HEK293T (cell line): ENCODE results near the gene BCL11A.
A peak's percentile ranks its signal among the peaks of the same experiment; 100 is the strongest.

ENCODE experiments used
- CTCF ChIA-PET: fragments of 350-600 bp; formaldehyde crosslinking; extraction: SDS; loops from one replicate; lab custom pipeline; 2021; ENCODE audit warnings: antibody characterized with exemption, inconsistent platforms; lab: Yijun Ruan, JAX
- POLR2A ChIA-PET: fragments of 350-600 bp; formaldehyde crosslinking; extraction: SDS; loops from one replicate; lab custom pipeline; 2020; ENCODE audit warnings: antibody characterized with exemption, inconsistent platforms; lab: Yijun Ruan, JAX
- DNase-seq: peaks from one replicate; pipeline ENCODE4 v3.0.0; 2012; ENCODE audit warnings: mixed read lengths; ENCODE audit errors: extremely low spot score
- ARNT ChIP-seq: fragments of 450-650 bp; IDR thresholded peaks from 2 replicates; pipeline ENCODE4 v1.6.1; 2017; ENCODE audit warnings: mild to moderate bottlenecking
- BHLHE40 ChIP-seq: fragments of 450-650 bp; IDR thresholded peaks from 2 replicates; pipeline ENCODE4 v1.6.1; 2016; ENCODE audit warnings: mild to moderate bottlenecking, moderate library complexity, borderline replicate concordance
- CTBP1 ChIP-seq: fragments of 450-650 bp; IDR thresholded peaks from 2 replicates; pipeline ENCODE4 v1.6.1; 2016; ENCODE audit warnings: borderline replicate concordance
- ELF4 ChIP-seq: fragments of 450-650 bp; IDR thresholded peaks from 2 replicates; pipeline ENCODE4 v1.6.1; 2017; ENCODE audit warnings: antibody characterized with exemption
- FOXA1 ChIP-seq: fragments of 450-650 bp; IDR thresholded peaks from 2 replicates; pipeline ENCODE4 v1.6.1; 2016; ENCODE audit warnings: mild to moderate bottlenecking
- FOXK2 ChIP-seq: fragments of 450-650 bp; IDR thresholded peaks from 2 replicates; pipeline ENCODE4 v1.6.1; 2016; ENCODE audit warnings: mild to moderate bottlenecking
- FOXM1 ChIP-seq: fragments of 450-650 bp; IDR thresholded peaks from 2 replicates; pipeline ENCODE4 v1.6.1; 2017; ENCODE audit warnings: mild to moderate bottlenecking, borderline replicate concordance
- HDGF ChIP-seq: fragments of 450-650 bp; IDR thresholded peaks from 2 replicates; pipeline ENCODE4 v1.6.1; 2017; ENCODE audit warnings: antibody characterized with exemption, borderline replicate concordance
- L3MBTL2 ChIP-seq: fragments of 450-650 bp; conservative IDR thresholded peaks from 2 replicates; pipeline ENCODE4 v1.6.1; 2016; ENCODE audit warnings: mild to moderate bottlenecking
- LEF1 ChIP-seq: fragments of 450-650 bp; IDR thresholded peaks from 2 replicates; pipeline ENCODE4 v1.6.1; 2017; ENCODE audit warnings: mild to moderate bottlenecking, borderline replicate concordance
- NFRKB ChIP-seq: fragments of 450-650 bp; IDR thresholded peaks from 2 replicates; pipeline ENCODE4 v1.6.1; 2016; ENCODE audit warnings: mild to moderate bottlenecking, moderate library complexity
- PKNOX1 ChIP-seq: fragments of 450-650 bp; IDR thresholded peaks from 2 replicates; pipeline ENCODE4 v1.6.1; 2016
- SP1 ChIP-seq: fragments of 450-650 bp; IDR thresholded peaks from 2 replicates; pipeline ENCODE4 v1.6.1; 2017
- SUZ12 ChIP-seq: fragments of 450-650 bp; IDR thresholded peaks from 2 replicates; pipeline ENCODE4 v1.6.1; 2016; ENCODE audit warnings: mild to moderate bottlenecking
- TARDBP ChIP-seq: fragments of 450-650 bp; IDR thresholded peaks from 2 replicates; pipeline ENCODE4 v1.6.1; 2016
- ZNF384 ChIP-seq: fragments of 450-650 bp; IDR thresholded peaks from 2 replicates; pipeline ENCODE4 v1.6.1; 2016

The BCL11A gene

GRCh38 chr2:60531701-60532133 lies 21.7 kb downstream of the BCL11A start:
- ChIA-PET POLR2A (interaction anchor here (0.5 kb wide), 1 partner anchor 924 kb away, joined by 3 read pairs; no protein-coding TSS in a partner anchor), CTCF (interaction anchor here (0.5 kb wide), 1 partner anchor 124 kb away, joined by 3 read pairs; no protein-coding TSS in a partner anchor)
- TF ChIP-seq SP1 (no peak), PKNOX1 (no peak), FOXA1 (no peak), SUZ12 (no peak), HDGF (no peak), FOXM1 (no peak), ELF4 (no peak), NFRKB (no peak), CTBP1 (no peak), ARNT (no peak), TARDBP (no peak), FOXK2 (no peak), L3MBTL2 (no peak), ZNF384 (no peak), LEF1 (no peak)
- DNase-seq: no peak

GRCh38 chr2:60530660-60531281 lies 22.7 kb downstream of the BCL11A start:
- TF ChIP-seq CTBP1 (peak; percentile 44; the same call in 1 of the 2 replicates), FOXM1 (no peak), SP1 (no peak), ZNF384 (peak; percentile 93), TARDBP (no peak), PKNOX1 (peak; percentile 91), SUZ12 (no peak)
- POLR2A ChIA-PET: interaction anchor here (0.9 kb wide), 1 partner anchor 20 kb away, joined by 4 read pairs; no protein-coding TSS in a partner anchor
- CTCF ChIA-PET: interaction anchor here (0.7 to 1.0 kb wide), 3 partner anchors 25 to 91 kb away, joined by 3 to 5 read pairs (median 3); no protein-coding TSS in a partner anchor
- peak; percentile 68 for DNase-seq

GRCh38 chr2:60529785-60530627 lies 23.4 kb downstream of the BCL11A start:
- POLR2A ChIA-PET: interaction anchor here (0.9 kb wide), 1 partner anchor 21 kb away, joined by 4 read pairs; no protein-coding TSS in a partner anchor
- no peak for TF ChIP-seq HDGF
- no peak for TF ChIP-seq FOXM1
- TF ChIP-seq CTBP1: no peak
- no peak for TF ChIP-seq FOXA1
- TF ChIP-seq TARDBP: no peak
- TF ChIP-seq ARNT: no peak
- no peak for TF ChIP-seq ZNF384
- TF ChIP-seq L3MBTL2: no peak
- no peak for TF ChIP-seq LEF1
- no peak for TF ChIP-seq SP1
- TF ChIP-seq BHLHE40: no peak
- TF ChIP-seq NFRKB: no peak
- no peak for DNase-seq
- CTCF ChIA-PET: interaction anchor here (0.7 to 1.0 kb wide), 4 partner anchors 26 to 90 kb away, joined by 3 to 5 read pairs (median 4); no protein-coding TSS in a partner anchor

GRCh38 chr2:60529136-60529784 lies 24.2 kb downstream of the BCL11A start:
- CTCF ChIA-PET: interaction anchor here (1.0 kb wide), 1 partner anchor 53 kb away, joined by 4 read pairs; no protein-coding TSS in a partner anchor
- no peak for DNase-seq
- POLR2A ChIA-PET: interaction anchor here (1.0 kb wide), 1 partner anchor 24 kb away, joined by 5 read pairs; the partner anchor contains the start of gene BCL11A
- no peak for TF ChIP-seq LEF1
- no peak for TF ChIP-seq TARDBP
- TF ChIP-seq CTBP1: no peak
- no peak for TF ChIP-seq FOXM1

- CTCF ChIA-PET: no interaction called here
- no peak for DNase-seq
- POLR2A ChIA-PET: interaction anchor here (0.9 to 1.0 kb wide), 2 partner anchors 25 to 46 kb away, joined by 3 to 5 read pairs; partner anchors contain the start of gene BCL11A
- TF ChIP-seq L3MBTL2: no peak
- TF ChIP-seq LEF1: no peak
- TF ChIP-seq CTBP1: no peak
- TF ChIP-seq ARNT: no peak
- TF ChIP-seq ELF4: no peak
- TF ChIP-seq FOXA1: no peak
- TF ChIP-seq SP1: no peak
- TF ChIP-seq PKNOX1: no peak
- TF ChIP-seq FOXM1: no peak
- TF ChIP-seq SUZ12: no peak
- no peak for TF ChIP-seq HDGF
- TF ChIP-seq ZNF384: no peak
- TF ChIP-seq NFRKB: no peak
- no peak for TF ChIP-seq TARDBP
- TF ChIP-seq BHLHE40: no peak
- no peak for TF ChIP-seq FOXK2
Observed at GRCh38 chr2:60528281-60529020, 25.0 kb downstream of the BCL11A start.
